ENCODE data around the gene METTL8.
A peak's percentile ranks its signal among the peaks of the same experiment; 100 is the strongest.

The METTL8 gene

DNA sequence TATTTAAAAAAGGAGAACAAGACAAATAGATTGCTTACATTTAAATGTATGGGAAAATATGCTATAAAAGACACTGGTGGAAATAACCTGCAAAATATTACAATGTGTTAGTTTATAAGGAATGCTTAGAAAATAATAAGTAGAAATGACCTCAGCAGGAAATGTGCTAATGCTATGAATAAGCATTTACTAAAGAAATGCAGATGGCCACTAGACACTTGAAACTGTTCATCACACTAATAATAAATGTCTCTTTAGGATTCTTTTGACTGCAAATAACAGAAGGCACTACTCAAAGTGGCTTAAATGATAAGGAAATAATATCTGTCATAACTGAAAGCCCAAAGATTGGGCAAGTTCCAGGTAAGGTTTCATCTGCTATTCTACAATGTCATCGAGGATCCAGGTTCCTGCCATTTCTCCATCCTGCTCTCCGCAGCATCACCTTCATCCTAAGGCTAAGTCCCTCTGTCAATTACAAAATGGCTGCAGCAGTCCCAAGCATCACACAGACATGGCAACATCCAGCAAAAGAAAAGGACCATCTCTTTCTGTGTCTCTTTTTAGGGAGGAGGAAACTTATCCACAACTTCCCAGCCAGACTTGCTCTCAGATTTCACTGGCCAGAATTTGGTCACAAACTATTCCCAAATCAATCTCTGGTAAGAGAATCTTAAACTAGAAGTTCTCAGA, 21.9 kb downstream of the METTL8 start:
- TF ChIP-seq, protein P1, sequence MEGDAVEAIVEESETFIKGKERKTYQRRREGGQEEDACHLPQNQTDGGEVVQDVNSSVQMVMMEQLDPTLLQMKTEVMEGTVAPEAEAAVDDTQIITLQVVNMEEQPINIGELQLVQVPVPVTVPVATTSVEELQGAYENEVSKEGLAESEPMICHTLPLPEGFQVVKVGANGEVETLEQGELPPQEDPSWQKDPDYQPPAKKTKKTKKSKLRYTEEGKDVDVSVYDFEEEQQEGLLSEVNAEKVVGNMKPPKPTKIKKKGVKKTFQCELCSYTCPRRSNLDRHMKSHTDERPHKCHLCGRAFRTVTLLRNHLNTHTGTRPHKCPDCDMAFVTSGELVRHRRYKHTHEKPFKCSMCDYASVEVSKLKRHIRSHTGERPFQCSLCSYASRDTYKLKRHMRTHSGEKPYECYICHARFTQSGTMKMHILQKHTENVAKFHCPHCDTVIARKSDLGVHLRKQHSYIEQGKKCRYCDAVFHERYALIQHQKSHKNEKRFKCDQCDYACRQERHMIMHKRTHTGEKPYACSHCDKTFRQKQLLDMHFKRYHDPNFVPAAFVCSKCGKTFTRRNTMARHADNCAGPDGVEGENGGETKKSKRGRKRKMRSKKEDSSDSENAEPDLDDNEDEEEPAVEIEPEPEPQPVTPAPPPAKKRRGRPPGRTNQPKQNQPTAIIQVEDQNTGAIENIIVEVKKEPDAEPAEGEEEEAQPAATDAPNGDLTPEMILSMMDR (conservative IDR thresholded peaks at IDR 0.05; ENCODE audit: low read length) = no peak
- H3K4me3 ChIP-seq (ENCODE audit: low read length) = no peak overlapping the region
- DNase-seq (ENCODE audit: low read depth) = peak; percentile 61

DNA sequence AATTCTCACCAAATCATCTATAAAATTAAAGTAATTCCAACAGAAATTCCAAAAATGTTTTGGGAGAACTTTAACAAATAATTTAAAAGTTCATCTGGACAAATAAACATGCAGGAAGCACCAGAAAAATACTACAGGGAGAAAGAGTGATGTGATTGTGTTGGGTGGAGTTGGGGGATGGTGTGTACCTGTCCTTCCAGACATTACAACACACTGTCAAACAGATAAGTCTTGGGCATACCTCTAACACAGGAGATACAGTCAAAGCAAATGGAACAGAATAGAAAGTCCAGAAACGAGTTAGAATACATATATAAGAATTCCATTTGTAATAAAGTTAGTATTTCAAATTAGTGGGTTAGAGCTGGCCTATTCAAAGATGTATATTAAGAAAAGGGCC, 22.6 kb downstream of the METTL8 start:
- no peak for DNase-seq (ENCODE audit: low read depth)
- TF ChIP-seq, protein P1 (conservative IDR thresholded peaks at IDR 0.05; ENCODE audit: low read length) = no peak
- no peak overlapping the region for H3K4me3 ChIP-seq (ENCODE audit: low read length)

DNA sequence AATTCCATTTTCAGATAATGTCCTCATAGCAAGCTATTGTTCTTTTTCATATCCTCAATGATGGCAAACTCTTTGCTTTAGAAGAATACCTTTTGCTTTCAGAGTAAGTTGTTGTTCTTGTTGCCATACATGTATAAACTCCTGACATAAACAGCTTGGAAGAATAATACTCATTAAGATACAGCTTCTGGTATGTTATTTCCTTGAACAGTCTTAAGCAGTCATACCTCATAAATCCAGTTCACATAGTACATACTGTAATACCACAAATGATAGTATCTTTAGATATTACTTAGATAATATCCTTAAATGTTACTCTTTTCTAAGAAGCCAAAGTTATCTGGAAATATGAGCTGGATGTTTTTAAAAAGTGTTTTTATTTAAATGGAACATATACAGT, 23.2 kb downstream of the METTL8 start:
- TF ChIP-seq, protein P1 (conservative IDR thresholded peaks at IDR 0.05; ENCODE audit: low read length) = no peak
- peak; percentile 31 for DNase-seq (ENCODE audit: low read depth)

DNA sequence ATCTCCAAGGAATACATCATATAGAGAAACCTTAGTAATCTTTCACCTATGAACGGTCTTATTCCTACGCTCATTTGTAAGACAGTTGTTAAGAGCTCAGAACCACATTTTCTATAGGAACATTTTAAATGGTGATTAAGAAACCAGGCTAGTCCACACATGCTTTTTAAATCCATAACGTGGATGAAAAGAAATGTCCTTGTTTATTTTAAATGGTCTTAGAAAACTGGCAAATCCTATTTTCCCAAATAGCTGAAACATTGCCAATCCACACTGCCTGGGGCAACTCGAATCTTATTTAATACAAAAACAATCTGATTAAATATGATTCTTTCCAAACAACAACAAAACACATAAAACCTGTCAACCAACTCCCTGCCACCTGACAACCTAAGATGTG, 23.7 kb downstream of the METTL8 start:
- peak; percentile 41 for DNase-seq (ENCODE audit: low read depth)
- TF ChIP-seq, protein P1 (conservative IDR thresholded peaks at IDR 0.05; ENCODE audit: low read length) = no peak
- no peak overlapping the region for H3K4me3 ChIP-seq (ENCODE audit: low read length)

More for the DNA sequence above, 23.2 kb downstream of the METTL8 start:
- no peak overlapping the region for H3K4me3 ChIP-seq (ENCODE audit: low read length)

DNA sequence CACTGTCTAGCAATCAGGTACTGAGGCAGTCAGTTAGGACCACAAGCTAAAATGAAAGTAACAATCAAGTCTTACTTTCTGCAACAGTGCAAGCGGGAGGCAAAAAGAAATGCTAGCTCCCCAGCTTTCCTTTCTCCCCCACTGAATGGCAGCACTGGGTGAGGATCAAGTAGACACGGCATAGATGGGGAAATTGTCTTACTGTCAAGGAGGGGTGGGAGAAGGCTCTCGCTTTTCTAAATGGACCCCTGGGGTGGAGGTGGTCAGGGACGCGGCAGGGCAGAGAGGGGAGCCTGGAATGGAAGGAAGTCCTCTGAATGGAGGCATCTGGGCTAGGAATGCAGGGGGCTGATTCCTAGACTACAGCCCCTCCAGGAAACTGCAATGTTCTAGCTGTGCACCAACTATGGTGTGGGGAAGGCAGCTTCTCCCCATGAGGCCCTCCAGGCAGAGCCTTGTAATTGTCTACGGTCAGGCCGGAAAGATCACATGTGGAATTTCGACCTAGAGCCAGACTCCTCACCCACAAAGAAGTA, 24.3 kb downstream of the METTL8 start:
- H3K4me3 ChIP-seq (ENCODE audit: low read length) = no peak overlapping the region
- TF ChIP-seq, protein P1 (conservative IDR thresholded peaks at IDR 0.05; ENCODE audit: low read length) = no peak
- no peak for DNase-seq (ENCODE audit: low read depth)

DNA sequence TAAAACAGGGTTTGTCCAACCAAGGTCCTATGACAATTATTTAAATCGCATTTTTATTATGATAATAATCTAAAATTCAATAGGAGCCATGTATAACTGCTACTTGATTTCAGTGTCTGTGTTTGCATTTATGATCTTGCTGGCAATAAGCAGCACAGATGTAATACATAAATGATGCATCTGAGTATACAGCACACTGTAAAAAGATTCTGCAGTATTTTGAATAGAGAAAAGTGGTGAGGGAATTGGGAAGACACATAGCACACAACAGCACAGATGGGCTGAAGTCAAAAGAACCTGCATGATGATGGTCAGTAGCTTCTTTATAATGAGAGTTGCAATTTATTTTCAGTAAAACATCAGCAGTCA, 26.1 kb downstream of the METTL8 start:
- no peak overlapping the region for H3K4me3 ChIP-seq (ENCODE audit: low read length)
- DNase-seq (ENCODE audit: low read depth) = no peak
- TF ChIP-seq, protein P1 (conservative IDR thresholded peaks at IDR 0.05; ENCODE audit: low read length) = no peak

DNA sequence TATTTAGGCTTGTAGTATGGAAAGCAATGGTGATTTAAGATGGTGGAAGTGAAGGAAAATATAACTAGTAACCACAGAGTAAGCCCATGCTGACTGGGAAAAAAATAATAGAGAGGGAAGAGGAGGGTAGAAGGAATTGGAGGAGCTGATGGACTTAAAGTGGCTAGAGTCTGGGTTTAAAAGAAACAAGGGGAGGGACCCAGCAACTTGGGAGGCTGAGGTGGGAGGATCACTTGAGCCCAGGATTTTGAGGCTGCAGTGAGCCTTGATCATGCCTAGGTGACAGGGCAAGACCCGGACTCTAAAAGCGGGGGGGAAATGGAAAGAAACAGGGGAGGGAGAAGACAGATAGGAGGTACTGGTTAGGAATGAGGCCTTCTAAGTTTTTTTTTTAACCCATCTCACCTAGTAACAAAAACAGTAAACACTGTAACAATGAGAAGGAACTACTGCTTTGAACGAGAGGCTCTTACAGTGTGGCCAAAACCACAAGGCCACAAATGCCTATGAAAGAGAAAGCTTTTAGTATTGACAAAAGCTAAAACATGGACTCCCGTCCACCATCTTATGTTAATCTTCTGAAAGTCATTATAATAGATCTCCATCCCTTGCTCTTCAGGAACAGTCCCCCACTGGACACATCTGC, 26.6 kb downstream of the METTL8 start:
- TF ChIP-seq, protein P1 (conservative IDR thresholded peaks at IDR 0.05; ENCODE audit: low read length) = no peak
- no peak for DNase-seq (ENCODE audit: low read depth)
- no peak overlapping the region for H3K4me3 ChIP-seq (ENCODE audit: low read length)

Data from AG10803 (cell line).